Panc1 (cell line): ENCODE results near the gene ZNF396.

Experiments
- POLR2AphosphoS5 ChIP-seq: IDR thresholded peaks from 2 replicates; pipeline ENCODE4 v1.6.1; 2012; ENCODE audit warnings: mild to moderate bottlenecking, low read depth, low read length, moderate library complexity
- TF ChIP-seq, protein P1 (sequence below): fragments of 450-650 bp; IDR thresholded peaks from 2 replicates; pipeline ENCODE4 v1.5.1; 2017; ENCODE audit warnings: mild to moderate bottlenecking

DNA sequence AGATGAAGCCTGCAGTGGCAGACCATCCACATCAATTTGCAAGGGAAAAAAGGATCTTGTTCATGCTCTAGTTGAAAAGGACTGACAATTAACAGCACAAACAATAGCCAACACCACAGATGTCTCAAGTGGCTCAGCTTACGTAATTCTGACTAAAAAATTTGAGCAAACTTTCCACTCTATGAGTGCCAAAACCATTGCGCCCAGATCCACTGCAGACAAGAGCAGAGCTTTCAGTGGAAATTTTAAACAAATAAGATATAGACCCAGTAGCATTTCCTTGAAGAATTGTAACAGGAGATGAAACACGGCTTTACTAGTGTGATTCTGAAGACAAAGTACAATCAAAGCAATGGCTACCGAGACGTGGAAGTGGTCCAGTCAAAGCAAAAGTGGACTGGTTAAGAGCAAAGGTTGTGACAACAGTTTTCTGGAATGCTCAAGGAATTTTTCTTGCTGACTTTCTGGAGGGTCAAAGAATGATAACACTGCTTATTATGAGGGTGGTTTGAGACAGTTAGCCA is 12.0 kb upstream of the ZNF396 start:
- TF ChIP-seq POLR2AphosphoS5, result no peak
- TF ChIP-seq, protein P1, sequence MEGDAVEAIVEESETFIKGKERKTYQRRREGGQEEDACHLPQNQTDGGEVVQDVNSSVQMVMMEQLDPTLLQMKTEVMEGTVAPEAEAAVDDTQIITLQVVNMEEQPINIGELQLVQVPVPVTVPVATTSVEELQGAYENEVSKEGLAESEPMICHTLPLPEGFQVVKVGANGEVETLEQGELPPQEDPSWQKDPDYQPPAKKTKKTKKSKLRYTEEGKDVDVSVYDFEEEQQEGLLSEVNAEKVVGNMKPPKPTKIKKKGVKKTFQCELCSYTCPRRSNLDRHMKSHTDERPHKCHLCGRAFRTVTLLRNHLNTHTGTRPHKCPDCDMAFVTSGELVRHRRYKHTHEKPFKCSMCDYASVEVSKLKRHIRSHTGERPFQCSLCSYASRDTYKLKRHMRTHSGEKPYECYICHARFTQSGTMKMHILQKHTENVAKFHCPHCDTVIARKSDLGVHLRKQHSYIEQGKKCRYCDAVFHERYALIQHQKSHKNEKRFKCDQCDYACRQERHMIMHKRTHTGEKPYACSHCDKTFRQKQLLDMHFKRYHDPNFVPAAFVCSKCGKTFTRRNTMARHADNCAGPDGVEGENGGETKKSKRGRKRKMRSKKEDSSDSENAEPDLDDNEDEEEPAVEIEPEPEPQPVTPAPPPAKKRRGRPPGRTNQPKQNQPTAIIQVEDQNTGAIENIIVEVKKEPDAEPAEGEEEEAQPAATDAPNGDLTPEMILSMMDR, result no peak
